Ramos (cell line): ENCODE results near the gene NTMT1.
"Not testable (repeated sequence)": the region's sequence is repeated elsewhere in the genome, so short reads cannot be mapped to it uniquely, and the experiment has no call there.

Experiments
- in situ Hi-C: fragments of 300-500 bp; cut with MboI; formaldehyde crosslinking; loops from one replicate; pipeline ENCODE4 v1.14.3; 2022; ENCODE audit warnings: low sequenced_read_pairs; ENCODE audit not compliant: unreplicated experiment

NTMT1 gene, protein sequence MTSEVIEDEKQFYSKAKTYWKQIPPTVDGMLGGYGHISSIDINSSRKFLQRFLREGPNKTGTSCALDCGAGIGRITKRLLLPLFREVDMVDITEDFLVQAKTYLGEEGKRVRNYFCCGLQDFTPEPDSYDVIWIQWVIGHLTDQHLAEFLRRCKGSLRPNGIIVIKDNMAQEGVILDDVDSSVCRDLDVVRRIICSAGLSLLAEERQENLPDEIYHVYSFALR

DNA sequence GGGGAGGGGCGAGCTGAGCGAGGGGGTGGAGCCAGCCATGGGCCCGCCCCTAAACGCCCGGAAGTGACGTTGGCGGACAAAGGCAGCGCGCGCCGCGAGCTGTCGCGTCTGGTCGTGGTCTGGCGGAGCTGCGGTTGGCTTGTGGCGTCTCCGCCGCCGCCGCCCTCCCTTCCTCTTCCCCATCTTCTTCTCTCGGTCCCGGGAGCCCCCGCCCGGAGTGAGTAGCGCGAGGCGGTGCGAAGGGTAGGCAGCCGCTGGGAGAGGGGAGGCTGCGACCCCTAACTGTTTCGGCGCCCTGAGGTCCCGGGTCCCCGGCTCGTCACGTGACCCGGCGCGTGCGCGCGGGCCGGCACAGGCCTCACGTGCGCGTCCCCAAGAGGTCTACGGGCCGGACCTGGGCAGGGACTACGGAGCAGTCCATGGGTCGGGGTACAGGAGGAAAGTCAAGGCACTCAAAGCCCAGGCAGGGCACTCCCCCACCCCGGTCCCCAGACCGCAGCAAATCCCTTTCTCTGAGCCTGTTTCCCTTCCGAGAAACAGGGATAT, at the start of gene NTMT1:
Gene NTMT1 (plus strand): TSS at position 85 of the 546 bp plus-strand sequence. CDS start 6,541 bp downstream, outside the sequence.
- in situ Hi-C loops, result no loop called here

DNA sequence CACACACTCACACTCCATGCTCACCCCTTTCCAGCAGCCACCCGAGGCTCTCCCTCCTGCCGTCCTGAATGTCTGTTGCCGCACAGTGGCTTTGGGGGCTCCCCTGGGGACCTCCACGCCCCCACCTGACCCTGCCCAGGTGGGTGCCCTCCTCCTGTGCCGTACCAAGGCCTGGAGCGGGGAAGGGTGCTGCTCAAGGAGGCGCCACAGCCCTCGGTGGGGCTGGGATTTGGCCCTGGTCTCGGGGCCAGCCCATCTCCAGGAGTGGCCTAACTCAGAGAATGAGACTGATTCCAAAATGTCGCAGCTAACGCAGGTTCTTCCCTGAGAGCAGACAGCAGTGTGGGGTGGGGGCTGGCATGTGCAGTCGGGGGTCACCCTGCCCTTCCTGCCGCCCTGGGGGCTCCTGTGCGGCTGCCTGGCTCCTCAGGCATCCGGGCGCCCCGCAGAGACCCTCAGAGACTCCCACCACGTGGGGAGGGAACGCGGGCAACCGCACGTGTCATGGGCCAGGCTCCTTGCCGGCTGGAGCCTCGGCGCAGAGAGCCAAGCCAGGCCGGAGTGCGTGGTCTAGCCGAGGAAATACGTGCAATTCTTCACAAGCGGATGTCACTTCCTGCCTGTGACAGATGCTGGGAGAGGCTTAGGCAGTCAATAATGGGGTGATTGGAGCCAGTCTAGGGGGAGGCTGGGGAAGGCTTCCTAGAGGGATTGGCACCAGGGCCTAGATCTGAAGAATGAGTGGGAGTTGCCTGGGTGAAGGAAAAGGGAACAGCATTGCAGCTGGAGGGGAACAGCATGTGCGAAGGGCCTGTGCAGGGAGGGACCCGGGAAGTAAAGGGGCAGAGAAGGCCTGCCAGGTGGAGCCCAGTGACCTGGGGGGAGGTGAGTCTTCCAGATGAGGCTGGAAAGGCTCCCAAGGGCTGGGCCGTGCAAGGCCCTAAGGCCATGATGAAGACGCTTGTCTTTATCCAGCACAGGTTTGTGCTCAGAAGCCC, 49.1 kb upstream of the NTMT1 start:
- in situ Hi-C loops, result no loop called here

DNA sequence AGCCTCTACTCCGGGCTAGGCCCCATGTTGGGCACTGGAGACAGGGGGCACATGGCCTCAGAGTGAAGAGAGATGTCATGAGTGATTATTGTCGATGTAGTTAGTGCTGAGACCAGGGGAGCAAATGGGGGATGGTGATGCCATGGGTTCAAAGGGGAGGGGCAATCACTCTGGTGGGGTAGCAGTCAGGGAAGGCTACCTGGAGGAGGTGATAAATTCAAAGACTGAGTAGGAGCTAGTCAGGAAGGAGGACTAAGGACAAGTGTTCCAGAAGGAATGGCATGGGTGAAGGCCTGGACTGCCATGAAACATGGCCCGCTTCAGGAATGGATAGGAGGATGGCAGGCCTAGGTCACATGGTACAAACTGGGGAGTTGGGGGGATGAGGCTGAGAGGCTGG, 46.7 kb upstream of the NTMT1 start:
- in situ Hi-C loops, result no loop called here

DNA sequence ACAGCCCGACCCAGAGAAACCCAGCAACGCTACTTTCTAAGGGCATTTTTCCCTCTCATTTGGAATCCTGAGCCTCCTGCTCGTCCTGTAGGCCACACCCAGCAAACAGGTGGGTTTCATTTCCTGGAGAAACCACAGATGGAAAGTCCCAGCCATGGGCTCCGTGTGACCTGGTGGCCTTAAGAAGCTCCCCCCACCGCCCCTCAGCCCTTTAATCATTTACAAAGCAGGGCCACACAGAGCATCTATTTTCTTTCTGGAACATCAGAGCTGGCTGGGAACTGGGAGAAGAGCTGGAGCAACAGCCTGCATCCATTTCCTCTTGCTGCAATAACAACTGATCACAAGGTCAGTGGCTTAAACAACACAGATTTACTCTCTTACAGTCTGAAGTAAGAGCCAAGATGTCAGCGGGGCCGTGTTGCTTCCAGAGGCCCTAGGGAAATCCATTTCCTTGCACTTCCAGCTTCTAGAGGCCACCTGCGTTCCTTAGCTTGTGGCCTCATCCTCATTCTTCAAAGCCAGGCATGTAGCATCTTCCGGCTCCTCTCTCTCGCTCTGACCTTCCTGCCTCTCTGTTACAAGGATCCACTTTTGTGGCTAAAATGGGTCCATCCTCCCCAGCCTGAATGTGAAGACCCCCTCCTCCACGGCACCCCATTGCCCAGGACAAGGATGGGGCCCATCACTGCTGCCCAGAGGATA, 45.6 kb upstream of the NTMT1 start:
- in situ Hi-C loops, result no loop called here

DNA sequence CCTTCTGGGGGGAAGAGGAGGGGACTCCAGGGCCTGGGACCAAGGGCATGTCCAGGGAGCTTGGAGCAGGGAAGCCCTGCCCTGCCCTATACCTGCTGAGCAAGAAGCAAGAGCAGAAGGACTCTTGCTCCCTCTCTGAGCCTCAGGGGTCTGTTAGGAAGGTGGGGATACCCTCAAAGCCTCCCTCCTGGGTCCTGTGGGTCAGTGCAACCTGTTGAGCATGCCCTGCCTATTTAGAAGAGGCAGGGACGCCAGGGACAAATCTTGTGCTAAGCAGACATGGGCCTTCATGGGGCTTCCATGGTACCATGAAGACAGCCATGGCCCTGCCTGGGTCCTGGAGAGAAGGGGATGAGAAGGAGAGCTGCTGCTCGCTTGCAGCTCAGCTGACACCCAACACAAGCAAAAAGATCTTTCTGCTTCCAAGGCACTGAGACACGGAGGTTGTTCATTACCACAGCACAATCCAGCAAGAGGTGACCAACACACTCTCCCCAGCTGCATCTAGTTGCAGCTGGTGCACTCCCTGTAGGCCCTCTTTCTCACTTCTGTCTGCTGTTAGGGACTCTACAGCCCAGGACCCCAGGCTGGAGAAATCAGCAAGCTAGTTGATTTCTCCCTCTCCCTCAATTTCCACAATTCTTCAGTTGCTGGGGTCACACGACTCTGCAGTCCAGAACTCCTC, 44.3 kb upstream of the NTMT1 start:
- in situ Hi-C loops, result no loop called here

DNA sequence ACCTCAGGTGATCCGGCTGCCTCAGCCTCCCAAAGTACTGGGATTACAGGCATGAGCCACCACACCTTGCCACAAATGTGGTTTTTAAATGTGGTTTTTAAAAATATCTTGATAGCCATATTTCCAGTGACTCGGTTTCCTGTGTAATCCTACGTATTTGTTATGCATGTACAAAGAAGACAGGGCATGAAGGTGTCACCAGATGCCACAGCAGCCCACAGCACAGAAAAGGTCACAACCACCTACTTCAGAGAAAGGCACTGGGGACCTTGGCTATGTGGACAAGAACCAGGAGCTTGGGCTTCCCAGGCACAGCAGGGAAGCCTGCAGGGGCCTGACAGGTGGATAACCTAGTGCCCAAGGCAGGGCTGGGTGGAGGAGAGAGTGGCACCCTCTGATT, 43.1 kb upstream of the NTMT1 start:
- in situ Hi-C loops, result no loop called here

DNA sequence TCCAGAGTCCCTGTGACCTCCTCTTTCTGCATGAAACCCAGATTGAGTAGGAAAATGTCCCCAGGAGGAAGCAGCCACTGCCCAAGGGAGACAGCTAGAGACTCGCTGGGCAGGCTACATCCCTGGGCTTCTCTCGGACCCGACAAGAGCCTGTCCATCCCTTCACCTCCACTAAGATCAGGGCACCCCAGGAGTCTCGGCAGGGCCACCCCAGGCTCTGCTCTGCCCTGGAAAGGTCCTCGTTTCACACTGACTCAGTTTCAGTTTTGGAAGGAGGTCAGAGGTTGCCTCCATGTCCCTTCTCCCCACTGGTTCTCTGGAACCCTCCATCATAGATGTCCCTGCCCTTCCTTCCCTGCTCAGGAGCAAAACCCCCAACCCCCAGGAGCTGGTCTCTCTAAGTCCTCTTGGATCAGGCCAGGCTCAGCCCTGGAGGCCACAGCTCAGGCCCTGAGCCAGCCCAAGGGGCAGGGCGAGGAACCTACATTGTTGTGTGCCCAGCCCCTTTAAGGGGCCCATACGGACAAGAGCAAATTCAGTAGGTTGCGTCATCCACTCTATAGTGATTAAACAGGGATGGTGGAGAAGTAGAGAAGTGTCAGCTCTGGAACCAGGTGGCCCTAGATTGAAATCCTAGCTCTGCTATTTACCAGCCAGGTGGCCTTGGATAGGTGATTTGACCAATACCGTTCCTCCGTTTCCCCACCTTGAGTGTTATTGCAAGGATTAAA, 42.5 kb upstream of the NTMT1 start:
- in situ Hi-C loops, result no loop called here

DNA sequence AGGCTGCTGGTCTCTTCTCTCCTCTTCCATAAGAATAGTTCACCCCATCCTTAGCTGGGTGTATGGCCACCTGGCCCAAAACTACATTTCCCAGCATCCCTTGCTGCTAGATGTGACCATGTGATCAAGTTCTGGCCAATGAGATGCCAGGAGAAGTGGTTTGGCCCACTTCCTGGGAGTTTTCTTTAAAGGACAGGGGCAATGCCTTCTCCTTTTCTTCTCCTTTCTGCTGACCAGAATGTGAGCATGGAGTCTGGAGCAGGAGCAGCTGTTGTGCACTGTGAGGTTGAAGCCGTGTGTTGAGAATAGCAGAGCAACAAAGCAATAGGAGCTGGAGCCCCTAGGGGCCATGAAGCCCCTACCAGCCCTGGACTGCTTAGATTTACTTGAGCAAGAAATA, 41.8 kb upstream of the NTMT1 start:
- in situ Hi-C loops, result no loop called here

DNA sequence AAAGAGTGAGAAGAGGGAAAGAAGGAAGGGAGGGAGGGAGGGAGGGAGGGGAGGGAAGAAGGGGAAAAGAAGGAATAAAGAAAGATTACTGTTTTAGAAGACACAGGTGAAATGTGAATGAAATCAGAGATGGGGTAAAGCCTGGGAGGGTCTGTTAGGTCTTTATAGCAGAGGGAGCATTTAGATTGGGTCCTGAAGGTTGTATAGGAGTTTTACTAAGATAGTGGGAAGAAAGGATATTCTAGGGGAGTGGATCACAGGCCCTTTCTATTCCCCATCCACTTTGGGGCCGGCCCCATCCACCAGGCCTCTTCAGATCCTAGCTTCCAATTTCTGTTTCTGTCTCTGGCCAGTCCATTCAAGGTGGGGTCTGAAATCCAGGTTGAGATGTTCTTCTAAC, 40.6 kb upstream of the NTMT1 start:
- in situ Hi-C loops, result no loop called here

DNA sequence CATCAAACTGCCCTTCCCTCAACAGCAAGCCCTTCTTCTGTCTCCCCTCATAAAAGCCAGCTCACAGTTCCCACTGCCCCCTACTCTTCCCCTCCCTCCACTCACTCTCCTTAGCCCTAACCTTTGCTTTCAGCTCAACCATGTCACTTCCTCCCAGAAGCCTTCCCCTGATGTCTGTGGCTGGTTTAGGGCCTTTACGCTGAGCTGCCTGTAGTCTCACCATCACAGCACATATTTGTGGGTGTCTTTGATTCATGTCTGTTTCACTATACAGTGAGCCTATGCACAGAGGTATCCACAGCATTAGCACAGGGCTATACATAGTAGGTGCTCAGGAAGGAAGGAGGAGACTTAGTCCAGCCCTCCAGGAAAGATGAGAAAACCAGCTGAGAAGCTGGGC, 39.7 kb upstream of the NTMT1 start:
- in situ Hi-C loops, result no loop called here

DNA sequence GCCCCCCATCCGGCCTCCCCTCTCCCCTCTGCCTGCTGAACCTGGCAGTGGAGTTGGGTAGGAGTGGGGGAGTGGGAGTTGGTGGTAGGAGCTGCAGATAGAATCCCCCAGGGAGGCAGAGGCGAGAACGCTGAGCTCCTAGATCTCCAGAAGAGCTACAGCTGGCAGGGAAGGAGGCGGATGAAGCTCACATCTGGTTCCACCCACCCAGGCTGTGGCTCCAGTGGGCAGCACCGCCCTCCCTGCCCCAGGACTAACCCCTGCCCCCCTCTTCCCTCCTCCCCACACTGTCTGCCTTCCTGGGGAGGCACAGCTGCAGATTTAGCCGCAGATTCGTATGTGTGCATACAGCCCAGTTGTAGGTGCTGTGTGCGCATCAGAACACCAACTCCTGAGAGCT, 39.3 kb upstream of the NTMT1 start:
- in situ Hi-C loops, result no loop called here

DNA sequence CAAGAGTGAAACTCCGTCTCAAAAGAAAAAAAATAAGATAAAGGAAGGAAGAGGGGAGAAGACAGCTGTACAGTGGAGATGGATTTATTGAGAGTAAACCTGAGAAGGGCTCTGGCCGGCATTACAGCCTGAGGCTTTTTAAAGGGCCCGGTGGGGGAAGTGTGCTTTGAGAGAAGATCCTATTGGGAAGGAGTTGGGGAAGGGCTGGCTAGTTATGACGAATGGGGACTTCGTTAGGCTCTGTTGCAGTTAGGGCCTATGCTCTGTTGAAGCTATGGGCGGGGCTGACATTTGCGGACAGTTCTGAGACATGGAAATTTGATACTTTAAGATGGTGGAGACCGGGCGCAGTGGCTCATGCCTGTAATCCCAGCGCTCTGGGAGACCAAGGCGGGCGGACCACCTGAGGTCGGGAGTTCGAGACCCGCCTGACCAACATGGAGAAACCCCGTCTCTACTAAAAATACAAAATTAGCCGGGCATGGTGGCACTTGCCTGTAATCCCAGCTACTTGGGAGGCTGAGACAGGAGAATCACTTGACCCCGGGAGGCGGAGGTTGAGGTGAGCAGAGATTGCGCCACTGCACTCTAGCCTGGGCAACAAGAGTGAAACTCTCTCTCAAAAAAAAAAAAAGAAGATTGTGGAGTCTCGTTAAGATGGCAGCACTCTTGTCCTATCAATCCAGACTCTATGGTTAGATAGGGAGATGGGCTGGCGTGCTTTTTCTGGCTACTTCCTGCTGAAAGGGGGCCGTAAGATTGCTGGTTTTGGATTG, 38.3 kb upstream of the NTMT1 start:
- in situ Hi-C loops, result no loop called here

DNA sequence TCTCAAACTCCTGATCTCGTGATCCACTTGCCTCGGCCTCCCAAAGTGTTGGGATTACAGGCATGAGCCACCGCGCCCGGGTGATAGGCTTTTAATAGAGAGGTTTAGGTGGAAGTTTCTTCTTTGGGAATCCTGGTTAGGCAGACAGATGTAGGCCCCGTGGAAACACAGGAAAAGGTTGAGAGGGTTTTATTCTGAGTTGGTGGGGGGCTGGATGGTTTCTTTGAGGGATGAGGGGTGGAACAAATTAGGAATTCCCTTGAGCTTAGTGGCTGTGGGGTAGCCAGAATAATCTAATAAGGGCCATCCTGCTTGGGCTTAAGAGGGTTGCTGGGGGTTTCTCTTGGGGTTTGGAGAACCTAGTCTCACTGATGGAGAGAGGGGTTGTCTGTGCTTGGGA, 35.5 kb upstream of the NTMT1 start:
- in situ Hi-C loops, result no loop called here

DNA sequence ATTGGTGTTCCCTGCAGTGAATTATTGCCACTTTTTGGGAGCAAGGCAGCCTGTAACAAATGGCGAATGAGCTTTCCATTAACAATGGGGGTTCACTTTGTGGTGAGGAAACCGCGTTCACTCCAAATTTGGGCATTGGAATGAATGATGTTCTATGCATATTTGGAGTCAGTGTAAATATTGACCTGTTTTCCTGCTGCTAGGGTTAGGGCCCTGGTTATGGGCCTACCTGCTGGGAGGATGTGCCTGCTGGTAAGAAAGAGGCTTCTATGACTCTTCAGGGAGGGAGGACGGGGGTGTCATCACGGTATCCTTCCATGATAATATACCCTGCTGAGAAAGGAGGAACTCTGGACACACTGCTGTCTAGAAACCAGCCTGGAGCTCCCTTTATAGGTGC, 34.0 kb upstream of the NTMT1 start:
- in situ Hi-C loops, result no loop called here

DNA sequence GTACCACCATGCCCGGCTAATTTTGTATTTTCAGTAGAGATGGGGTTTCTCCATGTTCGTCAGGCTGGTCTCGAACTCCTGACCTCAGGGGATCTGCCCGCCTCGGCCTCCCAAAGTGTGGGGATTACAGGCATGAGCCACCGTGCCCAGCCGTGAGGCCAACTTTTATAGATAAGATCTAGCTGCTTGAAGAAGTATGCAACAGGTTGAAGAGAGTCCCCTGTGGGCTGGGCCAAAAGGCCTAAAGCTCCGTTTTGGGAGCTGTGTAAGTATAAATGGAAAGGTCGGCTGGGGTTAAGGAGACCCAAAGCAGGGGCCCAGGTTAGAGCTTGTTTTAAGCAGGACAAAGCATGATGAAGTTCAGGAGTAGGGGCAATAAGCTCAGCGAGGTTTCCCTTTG, 33.2 kb upstream of the NTMT1 start:
- in situ Hi-C loops, result not testable (repeated sequence)

DNA sequence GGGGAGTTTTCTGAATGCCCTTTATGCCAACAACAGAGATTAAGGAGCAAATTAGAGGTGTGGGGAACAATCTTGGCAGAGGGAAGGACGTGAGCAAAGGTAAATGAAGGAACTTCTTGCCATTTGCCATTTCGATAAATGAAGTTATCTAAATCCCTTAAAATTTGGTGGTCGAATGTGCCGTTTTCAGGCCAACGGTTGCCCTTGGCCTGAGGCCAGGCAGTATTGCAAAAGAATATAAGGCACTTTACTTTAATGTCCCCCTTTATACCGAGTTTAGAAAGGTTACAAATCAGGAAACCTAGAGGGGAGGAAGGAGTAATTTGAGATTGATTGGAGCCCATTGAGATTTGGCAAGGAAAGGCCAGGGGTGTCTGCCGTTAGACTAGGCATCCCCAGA, 31.3 kb upstream of the NTMT1 start:
- in situ Hi-C loops, result no loop called here

DNA sequence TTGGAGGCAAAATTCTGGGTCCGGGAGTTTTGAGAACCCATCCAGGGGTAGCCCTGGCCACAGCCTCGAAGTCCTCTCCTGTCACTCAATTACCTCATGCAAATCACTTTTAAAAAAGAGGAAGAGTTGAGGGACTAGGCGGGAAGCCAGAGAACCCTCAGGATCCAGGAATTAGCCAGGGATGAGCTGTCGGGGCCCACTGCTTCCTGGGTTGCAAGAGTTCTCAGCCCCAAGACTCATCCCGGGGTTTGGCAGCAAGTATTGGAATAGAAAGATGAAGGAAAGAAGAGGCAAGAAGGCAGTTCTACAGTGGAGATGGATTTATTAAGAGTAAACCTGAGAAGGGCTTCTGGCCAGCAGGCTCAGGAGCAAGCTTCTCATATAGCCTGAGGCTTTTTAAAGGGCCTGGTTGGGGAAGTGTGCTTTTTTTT, 30.6 kb upstream of the NTMT1 start:
- in situ Hi-C loops, result no loop called here

DNA sequence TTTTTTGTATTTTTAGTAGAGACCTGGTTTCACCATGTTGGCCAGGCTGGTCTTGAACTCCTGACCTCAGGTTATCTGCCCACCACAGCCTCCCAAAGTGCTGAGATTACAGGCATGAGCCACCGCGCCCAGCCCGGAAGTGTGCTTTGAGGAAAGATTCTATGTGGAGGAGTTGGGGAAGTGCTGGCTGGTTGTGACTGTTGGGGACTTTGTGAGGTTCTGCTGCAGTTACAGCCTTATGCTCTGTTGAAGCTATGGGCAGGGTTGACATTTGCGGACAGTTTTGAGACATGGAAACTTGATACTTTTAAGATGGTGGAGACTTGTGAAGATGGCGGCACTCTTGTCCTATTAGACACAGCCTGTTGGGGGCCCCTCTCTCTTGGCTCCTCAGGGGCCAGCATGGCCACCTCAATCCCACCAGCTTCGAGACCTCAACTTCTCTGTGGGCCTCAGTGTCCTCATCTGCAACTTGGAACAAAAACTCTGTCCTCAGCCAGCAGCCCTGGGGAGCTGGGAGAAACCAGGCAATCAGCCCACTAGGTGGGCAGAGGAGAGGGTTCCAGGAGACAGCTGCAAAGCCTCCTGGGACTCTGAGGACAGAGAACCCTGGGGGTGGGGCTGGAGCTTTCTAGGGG, 29.9 kb upstream of the NTMT1 start:
- in situ Hi-C loops, result no loop called here
